GM13977 (cell line): ENCODE data around the gene CYP51A1.

Experiments used
- DNase-seq: peaks from one replicate; pipeline ENCODE4 v3.0.0; 2012; ENCODE audit warnings: low spot score
- CTCF ChIP-seq: IDR thresholded peaks from 2 replicates; pipeline ENCODE4 v1.5.1; 2012; ENCODE audit warnings: mild to moderate bottlenecking, control low read depth; ENCODE audit not compliant: insufficient read depth; ENCODE audit errors: extremely low read depth, missing control alignments
- in situ Hi-C: fragments of 300-500 bp; cut with MboI; formaldehyde crosslinking; loops from one replicate; pipeline ENCODE4 v1.12.0; 2022; ENCODE audit warnings: low sequenced_read_pairs, low pct_unique_long_range_greater_than_20kb, mixed read lengths, inconsistent platforms; ENCODE audit not compliant: unreplicated experiment

Gene CYP51A1

GRCh38 chr7:92137557-92137956 lies 3.3 kb upstream of the CYP51A1 start:
- no peak for TF ChIP-seq CTCF
- DNase-seq: no peak
- in situ Hi-C loops: no loop called here

GRCh38 chr7:92135052-92135889 lies 994 bp upstream of the CYP51A1 start:
- in situ Hi-C loops: no loop called here
- peak; percentile 32 for DNase-seq
- TF ChIP-seq CTCF: no peak

GRCh38 chr7:92133737-92134270 lies 473 bp downstream of the CYP51A1 start:
- in situ Hi-C loops: no loop called here
- DNase-seq: peak; percentile 54
- peak; percentile 79 for TF ChIP-seq CTCF

GRCh38 chr7:92133133-92133736 lies 1.0 kb downstream of the CYP51A1 start:
- in situ Hi-C loops: no loop called here
- peak; percentile 45 for DNase-seq
- TF ChIP-seq CTCF: no peak

- DNase-seq: no peak
- no peak for TF ChIP-seq CTCF
- in situ Hi-C loops: no loop called here
These were observed 2.4 kb downstream of the CYP51A1 start for GRCh38 chr7:92131764-92132330.

GRCh38 chr7:92131093-92131492 lies 3.2 kb downstream of the CYP51A1 start:
- TF ChIP-seq CTCF: no peak
- no peak for DNase-seq
- in situ Hi-C loops: no loop called here
